CD4-positive, alpha-beta memory T cell (primary cell): ENCODE data around the gene FLNC. TPM values are rescaled to one million over a fixed set of nuclear protein-coding genes. Genes with fewer than 3 reads are reported as not detected.

Experiments
- CTCF ChIA-PET: fragments of 350-600 bp; sonication (Branson Sonifier 250); formaldehyde crosslinking; loops from one replicate; lab custom pipeline; 2021; ENCODE audit warnings: inconsistent platforms; ENCODE audit not compliant: partially characterized antibody; lab: Charles Lee
- POLR2A ChIA-PET: fragments of 350-600 bp; sonication (Branson Sonifier 250); formaldehyde crosslinking; loops from one replicate; lab custom pipeline; 2021; ENCODE audit not compliant: partially characterized antibody; lab: Charles Lee
- DNase-seq, 5 donors: peaks; one replicate each; pipeline versions ENCODE4 v3.0.0 to v3.0.0-alpha.2; 2020 to 2022; ENCODE audit warnings: mixed read lengths in 1 of 5
- H3K27ac ChIP-seq: one replicate; pipeline ENCODE4 v1.7.0; 2013; ENCODE audit warnings: low read depth, low read length
- H3K27me3 ChIP-seq: 2 replicates; pipeline ENCODE4 v1.7.0; 2013; ENCODE audit warnings: mild to moderate bottlenecking, low read length, moderate library complexity; ENCODE audit not compliant: insufficient read depth
- H3K36me3 ChIP-seq: 2 replicates; pipeline ENCODE4 v1.7.0; 2013; ENCODE audit warnings: mild to moderate bottlenecking, low read length, moderate library complexity; ENCODE audit not compliant: insufficient read depth
- H3K4me1 ChIP-seq: 2 replicates; pipeline ENCODE4 v1.7.0; 2013; ENCODE audit warnings: mild to moderate bottlenecking, low read length, moderate library complexity; ENCODE audit not compliant: insufficient read depth
- H3K4me3 ChIP-seq, 2 donors: one replicate each; pipeline ENCODE4 v1.7.0; 2013; ENCODE audit warnings: low read length in 2 of 2, mild to moderate bottlenecking in 1 of 2
- H3K9me3 ChIP-seq, 2 donors: one replicate each; pipeline ENCODE4 v1.7.0; 2013; ENCODE audit warnings: low read length in 2 of 2, control low read depth in 1 of 2; ENCODE audit not compliant: control insufficient read depth in 1 of 2
- H3K27ac Mint-ChIP-seq, 7 donors: one replicate each; pipeline ENCODE4 v1.8.0; 2020 to 2021; ENCODE audit warnings: mixed read lengths in 7 of 7, mild to moderate bottlenecking in 6 of 7, inconsistent platforms in 3 of 7, moderate library complexity in 3 of 7
- H3K27me3 Mint-ChIP-seq, 2 donors: one replicate each; pipeline ENCODE4 v1.8.0; 2020 to 2021; ENCODE audit warnings: mixed read lengths in 2 of 2
- H3K36me3 Mint-ChIP-seq, 2 donors: one replicate each; pipeline ENCODE4 v1.8.0; 2020 to 2021; ENCODE audit warnings: mixed read lengths in 2 of 2, inconsistent platforms in 1 of 2, mild to moderate bottlenecking in 1 of 2
- H3K4me1 Mint-ChIP-seq, 4 donors: one replicate each; pipeline ENCODE4 v1.8.0; 2020 to 2021; ENCODE audit warnings: mixed read lengths in 4 of 4, mild to moderate bottlenecking in 1 of 4
- H3K4me3 Mint-ChIP-seq, 8 donors: one replicate each; pipeline ENCODE4 v1.8.0; 2020 to 2021; ENCODE audit warnings: mixed read lengths in 8 of 8, mild to moderate bottlenecking in 7 of 8, moderate library complexity in 6 of 8, inconsistent platforms in 3 of 8
- H3K9me3 Mint-ChIP-seq, 8 donors: one replicate each; pipeline ENCODE4 v1.8.0; 2020 to 2021; ENCODE audit warnings: mixed read lengths in 8 of 8, mild to moderate bottlenecking in 5 of 8, inconsistent platforms in 3 of 8, moderate library complexity in 1 of 8
- intact Hi-C: fragments of 100-400 bp; cut with micrococcal nuclease; formaldehyde crosslinking; loops from one replicate; pipeline ENCODE4 v1.15.1; 2023
- polyA plus RNA-seq, 2 donors: library from polyadenylated mRNA; unstranded; fragments of 300-500 nt; fragmentation: Illumina TruSeq; gene quantifications; one replicate each; pipeline ENCODE4 v1.2.3, GENCODE V29; 2021
- total RNA-seq, 2 experiments: library from RNA; stranded (reverse); gene quantifications; one replicate each; pipeline ENCODE4 v1.2.3, GENCODE V29; 2021

Gene FLNC
- total and polyA plus RNA-seq, 4 experiments from 2014 or later = 0.06 TPM; not detected in 3

DNA sequence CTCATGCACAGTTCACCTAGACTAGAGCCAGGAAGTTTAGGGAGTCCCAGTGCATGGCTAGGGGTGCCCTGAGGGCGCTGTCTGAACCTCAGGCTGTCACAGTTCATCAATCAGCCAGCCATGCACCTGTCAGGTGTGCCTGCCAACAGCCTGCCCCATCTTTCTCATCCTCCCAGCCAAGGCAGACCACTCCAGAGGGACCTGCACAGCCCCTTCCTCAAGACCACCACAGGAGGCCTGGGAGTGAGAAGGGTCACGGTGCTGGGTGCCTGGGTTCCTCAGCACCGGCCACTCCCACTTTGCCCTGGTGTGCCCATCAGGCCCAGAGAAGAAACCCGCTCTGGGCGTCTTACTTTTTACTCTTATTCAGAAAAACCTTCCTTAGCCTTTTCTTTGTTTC, 40.8 kb downstream of the FLNC start:
- H3K4me1 Mint-ChIP-seq = peaks cover 6 to 19% (median 9%) of the 10 kb centered on the region in 4 donors
- peak overlapping the region in 6 of 8 donors; percentile 15 to 80 (median 46) for H3K4me3 Mint-ChIP-seq
- POLR2A ChIA-PET = interaction anchor here (1.7 kb wide), 1 partner anchor 11 kb away, joined by 3 read pairs; no protein-coding TSS in a partner anchor

DNA sequence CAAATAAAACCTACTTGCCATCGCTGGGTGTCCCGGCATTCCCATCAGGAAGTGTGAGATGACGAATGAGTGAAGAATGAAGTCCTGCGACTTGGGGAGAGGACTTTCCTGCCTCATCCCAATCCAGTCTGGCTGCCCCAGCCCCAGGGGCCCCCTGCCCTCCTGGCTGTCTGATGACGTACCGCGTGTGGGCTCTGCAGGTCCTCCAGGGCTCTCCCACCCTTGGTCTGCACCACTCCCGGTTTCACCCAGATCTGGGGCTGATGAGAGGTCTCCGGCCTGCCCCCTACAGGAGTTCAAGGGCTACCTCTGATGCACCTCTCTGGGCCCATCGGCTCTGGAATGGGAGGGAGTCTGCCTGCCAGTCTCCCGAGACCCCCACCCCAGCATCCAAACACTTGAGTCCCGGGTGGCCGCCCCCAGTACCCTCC, 42.2 kb downstream of the FLNC start:
- Histone ChIP-seq H3K36me3 (no peaks in the 10 kb centered on the region), H3K27ac (no peak overlapping the region), H3K27me3 (no peaks in the 10 kb centered on the region), H3K4me3 (no peak overlapping the region), H3K4me1 (peaks cover 10% of the 10 kb centered on the region), H3K9me3 (no peaks in the 10 kb centered on the region)
- CTCF ChIA-PET = interaction anchor here (1.0 to 1.9 kb wide), 3 partner anchors 9 to 102 kb away, joined by 3 to 6 read pairs (median 4); partner anchors contain the start of gene ATP6V1F
- DNase-seq = no peak
- POLR2A ChIA-PET = no interaction called here
- H3K9me3 Mint-ChIP-seq = no peaks in the 10 kb centered on the region
- H3K36me3 Mint-ChIP-seq = no peaks in the 10 kb centered on the region
- H3K4me1 Mint-ChIP-seq = peaks cover 2 to 11% (median 7%) of the 10 kb centered on the region in 4 donors
- H3K27ac Mint-ChIP-seq = no peak overlapping the region
- intact Hi-C loops = no loop called here
- H3K4me3 Mint-ChIP-seq = no peak overlapping the region
- no peaks in the 10 kb centered on the region for H3K27me3 Mint-ChIP-seq

More for the DNA sequence above, 40.8 kb downstream of the FLNC start:
- intact Hi-C loops = no loop called here
- DNase-seq = no peak
- H3K36me3 ChIP-seq = no peaks in the 10 kb centered on the region
- Mint-ChIP-seq H3K36me3 (peaks cover 0 to 8% of the 10 kb centered on the region in 2 donors), H3K9me3 (no peaks in the 10 kb centered on the region), H3K27me3 (no peaks in the 10 kb centered on the region), H3K27ac (no peak overlapping the region)
- peaks cover 10% of the 10 kb centered on the region for H3K4me1 ChIP-seq
- no peaks in the 10 kb centered on the region for H3K27me3 ChIP-seq
- no peak overlapping the region for H3K27ac ChIP-seq
- CTCF ChIA-PET = interaction anchor here (1.9 kb wide), 1 partner anchor 13 kb away, joined by 6 read pairs; no protein-coding TSS in a partner anchor
- H3K4me3 ChIP-seq = no peak overlapping the region
- no peaks in the 10 kb centered on the region for H3K9me3 ChIP-seq

DNA sequence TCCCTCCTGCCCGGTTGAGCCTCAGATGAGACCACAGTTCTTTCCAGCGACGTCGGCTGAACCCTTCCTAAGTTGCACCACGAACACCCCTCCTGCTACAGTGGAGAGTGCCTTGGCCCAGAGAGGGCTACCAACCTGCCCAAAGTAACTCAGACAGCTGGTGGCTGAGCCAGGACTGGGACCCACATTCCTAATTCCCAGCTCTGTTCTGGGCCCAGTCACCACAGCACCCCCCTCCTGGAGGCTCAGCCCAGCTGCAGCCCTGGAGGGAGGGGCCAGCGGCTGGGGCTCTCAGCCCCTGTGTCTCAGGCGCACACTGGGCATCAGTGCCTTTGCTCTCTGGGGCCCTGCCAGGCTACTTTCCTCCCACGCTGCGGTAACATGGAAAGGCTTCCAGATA, 43.0 kb downstream of the FLNC start:
- Histone ChIP-seq H3K4me3 (no peak overlapping the region), H3K36me3 (no peaks in the 10 kb centered on the region), H3K27me3 (no peaks in the 10 kb centered on the region), H3K9me3 (no peaks in the 10 kb centered on the region), H3K27ac (no peak overlapping the region), H3K4me1 (peaks cover 13% of the 10 kb centered on the region)
- DNase-seq = no peak
- POLR2A ChIA-PET = no interaction called here
- H3K27me3 Mint-ChIP-seq = no peaks in the 10 kb centered on the region
- no peak overlapping the region for H3K27ac Mint-ChIP-seq
- peaks cover 0 to 11% (median 6%) of the 10 kb centered on the region in 4 donors for H3K4me1 Mint-ChIP-seq
- CTCF ChIA-PET = no interaction called here
- no peak overlapping the region for H3K4me3 Mint-ChIP-seq
- H3K9me3 Mint-ChIP-seq = no peaks in the 10 kb centered on the region
- intact Hi-C loops = no loop called here
- H3K36me3 Mint-ChIP-seq = no peaks in the 10 kb centered on the region

DNA sequence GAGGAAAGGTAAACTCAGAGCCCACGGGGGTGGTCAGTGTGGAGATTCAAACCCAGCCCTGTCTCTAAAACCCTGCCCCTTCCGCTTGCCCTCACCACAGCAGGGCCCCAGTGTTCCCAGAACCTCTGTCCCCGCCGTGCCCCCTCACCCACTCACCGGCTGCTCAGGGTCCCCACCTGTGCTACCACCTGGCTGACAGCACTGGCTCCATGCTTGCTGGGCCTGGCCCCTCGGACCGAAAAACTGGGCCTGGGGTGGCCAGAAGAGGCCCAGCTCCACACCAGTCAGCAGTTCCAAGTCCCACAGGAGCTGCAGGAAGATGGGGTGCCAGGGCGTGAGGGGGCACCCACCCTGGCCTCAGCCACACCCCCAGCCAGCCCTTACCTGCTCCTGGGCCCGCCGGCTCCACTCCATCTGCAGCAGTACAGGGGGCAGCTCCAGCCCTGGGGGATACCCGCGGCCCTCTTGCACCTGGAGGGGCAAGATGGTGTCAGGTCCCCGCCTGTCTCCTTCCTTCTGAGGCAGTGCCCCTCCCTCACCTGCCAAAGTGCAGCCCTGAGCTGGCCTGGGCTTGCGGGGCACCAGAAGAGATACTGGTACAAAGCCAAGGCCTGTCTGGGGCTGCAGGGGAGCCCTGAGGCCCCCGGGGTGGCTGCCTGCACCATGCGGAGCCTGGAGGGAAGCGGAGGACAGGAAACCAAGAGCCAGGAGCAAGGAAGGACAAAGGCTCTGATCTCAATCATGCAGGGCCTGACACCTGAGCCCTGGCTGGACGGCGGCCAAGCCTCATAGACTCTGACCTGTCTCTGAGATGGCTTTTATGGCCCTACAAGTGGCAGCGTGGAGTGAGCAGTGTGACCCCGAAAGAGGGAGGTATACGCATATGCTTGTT, 44.2 kb downstream of the FLNC start:
- H3K36me3 Mint-ChIP-seq = no peaks in the 10 kb centered on the region
- H3K9me3 ChIP-seq = no peaks in the 10 kb centered on the region
- CTCF ChIA-PET = interaction anchor here (1.3 kb wide), 1 partner anchor 9 kb away, joined by 8 read pairs; no protein-coding TSS in a partner anchor
- POLR2A ChIA-PET = no interaction called here
- H3K4me1 ChIP-seq = peaks cover 8% of the 10 kb centered on the region
- H3K27ac ChIP-seq = no peak overlapping the region
- H3K27ac Mint-ChIP-seq = no peak overlapping the region
- no peaks in the 10 kb centered on the region for H3K27me3 Mint-ChIP-seq
- no peaks in the 10 kb centered on the region for H3K36me3 ChIP-seq
- H3K27me3 ChIP-seq = no peaks in the 10 kb centered on the region
- no peaks in the 10 kb centered on the region for H3K9me3 Mint-ChIP-seq
- no peak overlapping the region for H3K4me3 Mint-ChIP-seq
- H3K4me1 Mint-ChIP-seq = peaks cover 0 to 9% (median 3%) of the 10 kb centered on the region in 4 donors
- intact Hi-C loops = no loop called here
- DNase-seq = no peak
- no peak overlapping the region for H3K4me3 ChIP-seq

DNA sequence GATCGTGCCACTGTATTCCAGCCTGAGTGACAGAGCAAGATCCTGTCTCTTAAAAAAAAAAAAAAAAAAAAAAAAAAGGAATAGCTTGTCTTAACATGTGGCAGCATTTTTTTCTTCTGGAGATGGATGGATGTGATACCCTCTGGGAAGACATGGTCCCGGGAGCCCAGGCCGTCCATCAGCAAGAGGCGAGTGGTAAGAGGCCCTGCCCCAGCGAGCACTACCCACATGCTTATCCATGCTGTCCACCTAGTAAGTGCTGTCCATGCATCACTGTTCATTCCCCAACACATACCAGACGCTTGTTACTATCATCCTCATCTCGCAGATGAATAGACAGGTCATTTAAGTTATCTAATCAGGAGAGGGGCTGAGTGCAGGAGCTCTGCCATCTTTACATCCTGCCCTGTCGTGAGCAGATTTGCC, 45.3 kb downstream of the FLNC start:
- H3K27ac Mint-ChIP-seq = no peak overlapping the region
- peaks cover 0 to 3% (median 0%) of the 10 kb centered on the region in 4 donors for H3K4me1 Mint-ChIP-seq
- DNase-seq = no peak
- no peaks in the 10 kb centered on the region for H3K9me3 Mint-ChIP-seq
- Histone ChIP-seq H3K4me3 (no peak overlapping the region), H3K36me3 (no peaks in the 10 kb centered on the region), H3K27me3 (no peaks in the 10 kb centered on the region), H3K27ac (no peak overlapping the region), H3K4me1 (peaks cover 3% of the 10 kb centered on the region), H3K9me3 (no peaks in the 10 kb centered on the region)
- no peak overlapping the region for H3K4me3 Mint-ChIP-seq
- no peaks in the 10 kb centered on the region for H3K36me3 Mint-ChIP-seq
- H3K27me3 Mint-ChIP-seq = no peaks in the 10 kb centered on the region
- intact Hi-C loops = no loop called here
- CTCF ChIA-PET = interaction anchor here (1.3 kb wide), 1 partner anchor 8 kb away, joined by 8 read pairs; no protein-coding TSS in a partner anchor
- POLR2A ChIA-PET = no interaction called here

DNA sequence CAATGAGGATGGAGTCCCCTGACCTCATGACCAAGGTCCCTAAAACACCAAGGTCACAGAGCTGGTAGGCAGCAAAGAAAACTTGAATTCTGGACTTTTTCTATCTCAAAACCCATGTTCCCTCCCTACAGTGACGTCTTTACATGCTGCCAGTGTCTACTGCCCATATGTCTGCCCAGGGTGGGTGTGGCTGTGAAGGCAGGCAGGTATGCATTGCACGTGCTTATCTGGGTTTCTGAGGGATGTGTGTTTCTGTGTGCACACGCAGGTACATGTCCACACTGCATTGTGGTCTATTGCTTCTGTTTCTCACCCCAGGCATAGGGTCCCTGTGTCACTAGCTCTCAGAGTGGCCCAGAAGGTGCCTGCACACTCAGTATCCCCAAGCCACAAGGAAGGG, 45.9 kb downstream of the FLNC start:
- DNase-seq = no peak
- H3K27ac ChIP-seq = no peak overlapping the region
- H3K4me3 ChIP-seq = no peak overlapping the region
- Mint-ChIP-seq H3K4me3 (peak overlapping the region in 1 of 8 donors; percentile 41), H3K4me1 (peaks cover 0 to 3% (median under 1%) of the 10 kb centered on the region in 4 donors), H3K27ac (no peak overlapping the region), H3K27me3 (no peaks in the 10 kb centered on the region), H3K36me3 (no peaks in the 10 kb centered on the region), H3K9me3 (no peaks in the 10 kb centered on the region)
- POLR2A ChIA-PET = no interaction called here
- intact Hi-C loops = no loop called here
- no peaks in the 10 kb centered on the region for H3K36me3 ChIP-seq
- H3K27me3 ChIP-seq = no peaks in the 10 kb centered on the region
- peaks cover 3% of the 10 kb centered on the region for H3K4me1 ChIP-seq
- H3K9me3 ChIP-seq = no peaks in the 10 kb centered on the region
- CTCF ChIA-PET = no interaction called here

DNA sequence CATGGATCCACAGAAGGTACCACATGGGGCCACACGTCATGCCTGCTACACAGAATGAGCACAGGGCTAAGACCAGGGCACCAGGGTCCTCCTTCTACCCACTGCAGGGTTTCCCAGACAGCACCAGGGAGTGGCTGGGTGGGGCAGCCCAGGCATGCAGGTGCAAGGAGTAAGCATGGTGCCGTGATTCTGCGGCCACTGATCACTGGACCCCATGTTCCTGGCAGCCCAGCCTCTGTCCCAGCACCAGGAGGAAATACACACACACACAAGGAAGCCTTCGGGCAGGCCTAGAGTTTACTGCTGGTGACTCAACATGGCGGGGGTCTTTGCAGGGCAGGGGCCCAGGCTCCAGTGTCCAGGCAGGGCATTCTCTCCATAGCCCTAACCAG, 46.4 kb downstream of the FLNC start:
- ChIA-PET POLR2A (no interaction called here), CTCF (no interaction called here)
- Mint-ChIP-seq H3K4me1 (peaks cover 0 to 3% (median under 1%) of the 10 kb centered on the region in 4 donors), H3K27me3 (no peaks in the 10 kb centered on the region), H3K27ac (no peak overlapping the region), H3K36me3 (no peaks in the 10 kb centered on the region), H3K4me3 (no peak overlapping the region), H3K9me3 (no peaks in the 10 kb centered on the region)
- no peak for DNase-seq
- no peaks in the 10 kb centered on the region for H3K36me3 ChIP-seq
- H3K4me3 ChIP-seq = no peak overlapping the region
- intact Hi-C loops = no loop called here
- peaks cover 3% of the 10 kb centered on the region for H3K4me1 ChIP-seq
- no peaks in the 10 kb centered on the region for H3K27me3 ChIP-seq
- H3K9me3 ChIP-seq = no peaks in the 10 kb centered on the region
- H3K27ac ChIP-seq = no peak overlapping the region
